Measurements from ENCODE around the gene NINJ2.

DNA sequence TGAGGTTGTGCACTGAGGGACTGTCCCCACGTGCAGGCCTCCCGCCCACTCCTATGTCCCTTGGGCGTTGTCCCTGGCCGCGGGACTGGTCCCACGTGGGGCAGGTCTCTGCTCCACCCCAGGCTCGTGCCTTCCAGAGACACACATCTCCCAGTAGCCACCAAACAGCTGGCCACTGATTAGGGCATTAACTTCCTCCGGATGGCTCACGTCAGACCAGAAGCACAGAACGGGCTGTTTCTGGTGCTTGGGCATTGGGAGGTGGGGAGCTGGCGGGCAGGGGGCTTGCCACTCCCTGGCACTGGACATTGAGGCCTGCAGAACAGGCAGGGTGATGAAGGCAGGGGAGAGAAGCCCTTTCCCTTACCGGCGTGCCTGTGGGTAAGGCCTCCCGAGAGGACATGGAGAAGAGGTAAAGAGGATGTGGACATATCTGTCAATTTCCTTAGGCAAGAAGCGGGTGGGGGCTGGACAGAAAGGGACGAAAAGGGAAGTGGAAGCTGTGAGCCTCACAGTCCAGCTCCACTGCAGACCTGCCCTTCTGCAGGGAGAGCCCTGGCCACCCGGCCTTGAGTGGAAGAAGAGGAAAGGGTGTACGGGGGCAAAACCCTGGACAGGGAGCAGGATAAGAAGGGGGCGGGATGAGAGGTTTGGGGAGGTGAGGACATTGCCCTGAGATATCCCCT is 101.2 kb downstream of the NINJ2 start:
- TF ChIP-seq, protein P1, sequence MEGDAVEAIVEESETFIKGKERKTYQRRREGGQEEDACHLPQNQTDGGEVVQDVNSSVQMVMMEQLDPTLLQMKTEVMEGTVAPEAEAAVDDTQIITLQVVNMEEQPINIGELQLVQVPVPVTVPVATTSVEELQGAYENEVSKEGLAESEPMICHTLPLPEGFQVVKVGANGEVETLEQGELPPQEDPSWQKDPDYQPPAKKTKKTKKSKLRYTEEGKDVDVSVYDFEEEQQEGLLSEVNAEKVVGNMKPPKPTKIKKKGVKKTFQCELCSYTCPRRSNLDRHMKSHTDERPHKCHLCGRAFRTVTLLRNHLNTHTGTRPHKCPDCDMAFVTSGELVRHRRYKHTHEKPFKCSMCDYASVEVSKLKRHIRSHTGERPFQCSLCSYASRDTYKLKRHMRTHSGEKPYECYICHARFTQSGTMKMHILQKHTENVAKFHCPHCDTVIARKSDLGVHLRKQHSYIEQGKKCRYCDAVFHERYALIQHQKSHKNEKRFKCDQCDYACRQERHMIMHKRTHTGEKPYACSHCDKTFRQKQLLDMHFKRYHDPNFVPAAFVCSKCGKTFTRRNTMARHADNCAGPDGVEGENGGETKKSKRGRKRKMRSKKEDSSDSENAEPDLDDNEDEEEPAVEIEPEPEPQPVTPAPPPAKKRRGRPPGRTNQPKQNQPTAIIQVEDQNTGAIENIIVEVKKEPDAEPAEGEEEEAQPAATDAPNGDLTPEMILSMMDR (IDR thresholded peaks at IDR 0.05; ENCODE audit: insufficient read depth, low read depth, low read length), result no peak
- no peak for TF ChIP-seq EZH2 (IDR thresholded peaks at IDR 0.05; ENCODE audit: insufficient read depth, low read length)

Data from astrocyte (in vitro differentiated cells and primary cell).